PC-3 (cell line): Measurements from ENCODE around the gene TNFAIP8. TPM values are rescaled to one million over a fixed set of nuclear protein-coding genes. Genes with fewer than 3 reads are reported as not detected.
"Not testable (repeated sequence)": the region's sequence is repeated elsewhere in the genome, so short reads cannot be mapped to it uniquely, and the experiment has no call there.

Experiments used
- ATAC-seq: fragments of 200-7000 bp; cut with Tn5 transposase; 2 replicates; pipeline ENCODE4 v1.9.1; 2020; ENCODE audit warnings: mild to moderate bottlenecking, moderate library complexity
- BruUV-seq: library from RNA; stranded (reverse); fragments of 400-500 nt; replicated peaks from 2 replicates; lab custom pipeline; 2021; lab: Mats Ljungman, UMichigan
- CTCF ChIA-PET: fragments of 300-600 bp; sonication (Branson Sonifier 250); formaldehyde crosslinking; loops from one replicate; lab custom pipeline; 2022; ENCODE audit warnings: antibody characterized with exemption; lab: Charles Lee
- POLR2A ChIA-PET: fragments of 300-600 bp; sonication (Branson Sonifier 250); formaldehyde crosslinking; loops from one replicate; lab custom pipeline; 2022; ENCODE audit warnings: antibody characterized with exemption; ENCODE audit not compliant: unreplicated experiment; lab: Charles Lee
- DNase-seq: peaks from one replicate; pipeline ENCODE4 v3.0.0-alpha.2; 2015
- H2AFZ ChIP-seq: fragments of 300-600 bp; sonication (generic); 2 replicates; pipeline ENCODE4 v1.6.0; 2016; ENCODE audit warnings: antibody characterized with exemption, low read length
- H3F3A ChIP-seq: fragments of 300-600 bp; sonication (generic); one replicate; pipeline ENCODE4 v1.6.0; 2017; ENCODE audit warnings: antibody characterized with exemption, low read length, control low read depth, mild to moderate bottlenecking; ENCODE audit not compliant: unreplicated experiment
- H3K27ac ChIP-seq: fragments of 300-600 bp; sonication (generic); 2 replicates; pipeline ENCODE4 v1.5.1; 2016; ENCODE audit warnings: mild to moderate bottlenecking, low read length
- H3K27me3 ChIP-seq: fragments of 300-600 bp; sonication (generic); 2 replicates; pipeline ENCODE4 v1.6.1; 2016; ENCODE audit warnings: low read length, mixed read lengths
- H3K36me3 ChIP-seq: fragments of 300-600 bp; sonication (generic); 2 replicates; pipeline ENCODE4 v1.6.1; 2016; ENCODE audit warnings: low read depth, mixed run types, low read length, mixed read lengths
- H3K4me1 ChIP-seq: fragments of 300-600 bp; sonication (generic); 2 replicates; pipeline ENCODE4 v1.5.1; 2016; ENCODE audit warnings: low read length; ENCODE audit not compliant: insufficient read depth
- H3K4me2 ChIP-seq: fragments of 300-600 bp; sonication (generic); 2 replicates; pipeline ENCODE4 v1.6.0; 2016; ENCODE audit warnings: low read length
- H3K4me3 ChIP-seq: fragments of 300-600 bp; sonication (generic); 2 replicates; pipeline ENCODE4 v1.5.1; 2016; ENCODE audit warnings: mild to moderate bottlenecking, low read length, mixed read lengths
- H3K79me2 ChIP-seq: fragments of 300-600 bp; sonication (generic); 2 replicates; pipeline ENCODE4 v1.6.1; 2017; ENCODE audit warnings: low read length, mixed read lengths
- H3K9ac ChIP-seq: fragments of 300-600 bp; sonication (generic); 2 replicates; pipeline ENCODE4 v1.6.0; 2016; ENCODE audit warnings: mild to moderate bottlenecking, low read length
- H3K9me2 ChIP-seq: fragments of 300-600 bp; sonication (generic); replicated peaks from 2 replicates; pipeline ENCODE4 v1.6.1; 2016; ENCODE audit warnings: mixed run types, low read length, mixed read lengths
- H3K9me3 ChIP-seq: fragments of 300-600 bp; sonication (generic); 2 replicates; pipeline ENCODE4 v1.6.1; 2016; ENCODE audit warnings: low read length, mixed read lengths
- H4K20me1 ChIP-seq: fragments of 300-600 bp; sonication (generic); 2 replicates; pipeline ENCODE4 v1.6.1; 2016; ENCODE audit warnings: low read length, mixed read lengths
- CTCF ChIP-seq: fragments of 300-600 bp; sonication (generic); conservative IDR thresholded peaks from 2 replicates; pipeline ENCODE4 v1.5.1; 2017; ENCODE audit warnings: antibody characterized with exemption, low read depth, mild to moderate bottlenecking, low read length
- EZH2 ChIP-seq: fragments of 300-600 bp; sonication (generic); IDR thresholded peaks from one replicate; pipeline ENCODE4 v1.6.1; 2017; ENCODE audit warnings: antibody characterized with exemption, mild to moderate bottlenecking, low read length; ENCODE audit not compliant: unreplicated experiment
- EZH2phosphoT487 ChIP-seq: fragments of 300-600 bp; sonication (generic); IDR thresholded peaks from 2 replicates; pipeline ENCODE4 v1.6.1; 2018; ENCODE audit warnings: mild to moderate bottlenecking, antibody characterized with exemption, low read length, borderline replicate concordance
- intact Hi-C: fragments of 100-400 bp; cut with micrococcal nuclease; formaldehyde crosslinking; loops from 2 replicates; pipeline ENCODE4 v1.9.0; 2023
- total RNA-seq: library from RNA; depleted of rRNA; stranded (reverse); fragments of >200 nt; gene quantifications from 2 replicates; pipeline ENCODE4 v1.2.3, GENCODE V29; 2014

The TNFAIP8 gene
- total RNA-seq, 1 experiment from 2014 or later = 20.0 TPM

DNA sequence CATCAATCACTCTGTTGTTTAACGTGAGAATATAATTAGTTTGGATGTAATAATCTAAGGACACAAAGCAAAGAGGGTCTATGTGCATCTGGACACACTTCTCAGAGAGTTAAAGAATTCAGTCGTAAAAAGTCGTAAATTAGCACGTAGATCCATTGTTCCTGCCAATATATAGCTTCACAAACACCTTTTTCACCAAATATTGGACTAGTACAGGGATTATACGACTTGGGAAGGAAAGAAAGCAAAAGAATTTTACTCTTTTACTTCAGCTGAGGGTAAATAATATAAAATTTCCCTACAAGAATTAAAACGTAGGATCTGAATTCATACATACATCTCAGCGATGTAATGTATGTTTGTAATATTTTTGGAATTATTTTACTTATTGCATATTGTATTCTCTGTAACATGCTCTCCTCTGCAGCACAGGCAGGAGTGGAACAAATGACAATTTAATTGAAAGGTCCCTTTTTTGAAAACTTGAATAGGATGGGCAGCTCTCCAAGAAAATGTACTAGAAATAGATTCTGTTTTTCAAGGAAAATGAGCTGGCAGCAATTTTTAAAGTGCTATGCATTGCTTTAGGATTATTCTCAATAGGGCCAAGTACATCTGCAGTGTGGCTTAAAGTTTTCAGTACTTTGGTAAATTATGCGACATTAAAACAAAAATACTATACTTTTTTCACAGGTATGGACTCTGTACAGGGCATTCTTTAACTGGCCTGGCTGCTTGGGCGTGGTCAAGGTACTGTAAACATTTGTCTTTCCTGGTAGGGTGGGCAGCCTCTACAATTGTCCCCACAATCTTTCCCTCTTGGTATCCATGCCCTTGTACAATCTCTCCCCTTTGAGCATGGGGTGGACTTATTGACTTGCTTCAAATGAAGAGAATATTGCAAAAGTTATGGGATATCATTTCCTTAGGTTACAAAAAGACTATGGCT, 56.7 kb downstream of the TNFAIP8 start:
- Histone ChIP-seq H3K27ac (no peak overlapping the region), H3F3A (no peaks in the 10 kb centered on the region), H3K27me3 (no peaks in the 10 kb centered on the region), H2AFZ (peak overlapping the region; percentile 72), H3K4me3 (peak overlapping the region; percentile 68; the same call in 1 of the 2 replicates), H3K4me2 (peak overlapping the region; percentile 91), H3K9me3 (no peaks in the 10 kb centered on the region), H3K9ac (peak overlapping the region; percentile 70; the same call in 1 of the 2 replicates), H3K4me1 (peaks cover 20% of the 10 kb centered on the region), H4K20me1 (no peaks in the 10 kb centered on the region), H3K9me2 (no peaks in the 10 kb centered on the region), H3K79me2 (no peaks in the 10 kb centered on the region), H3K36me3 (no peaks in the 10 kb centered on the region)
- no peak for ATAC-seq
- BruUV-seq = no TSS peak
- TF ChIP-seq EZH2phosphoT487 (no peak), CTCF (no peak), EZH2 (no peak)
- intact Hi-C loops = loop anchor here (1.0 to 5.0 kb wide), 8 partner anchors 75 to 424 kb away; partner anchors contain the start of genes DMXL1 and DTWD2
- CTCF ChIA-PET = interaction anchor here (0.6 to 1.5 kb wide), 8 partner anchors 76 to 425 kb away, joined by 3 to 12 read pairs (median 3); partner anchors contain the start of genes DMXL1 and DTWD2
- DNase-seq = no peak
- POLR2A ChIA-PET = no interaction called here

GRCh38 chr5:119414124-119414734, 58.4 kb downstream of the TNFAIP8 start:
- H2AFZ ChIP-seq, H3K27me3 ChIP-seq, H4K20me1 ChIP-seq, DNase-seq, H3K9me2 ChIP-seq, H3K36me3 ChIP-seq, POLR2A ChIA-PET, BruUV-seq, H3F3A ChIP-seq, H3K4me2 ChIP-seq, H3K79me2 ChIP-seq, H3K9ac ChIP-seq, ATAC-seq, H3K4me3 ChIP-seq, H3K27ac ChIP-seq, CTCF ChIA-PET, H3K9me3 ChIP-seq: not testable (repeated sequence)
- intact Hi-C loops = loop anchor here (5.0 kb wide), 3 partner anchors 77 to 328 kb away; no protein-coding TSS in a partner anchor
- H3K4me1 ChIP-seq = peaks cover 35% of the 10 kb centered on the region

- CTCF ChIA-PET = no interaction called here
- no TSS peak for BruUV-seq
- Histone ChIP-seq H4K20me1 (no peaks in the 10 kb centered on the region), H3K4me3 (no peak overlapping the region), H3K79me2 (no peaks in the 10 kb centered on the region), H3F3A (no peaks in the 10 kb centered on the region), H3K9me3 (no peaks in the 10 kb centered on the region), H3K9me2 (no peaks in the 10 kb centered on the region), H3K27ac (no peak overlapping the region), H3K27me3 (no peaks in the 10 kb centered on the region), H3K4me2 (peak overlapping the region; percentile 39; the same call in 1 of the 2 replicates), H3K9ac (no peak overlapping the region), H2AFZ (no peak overlapping the region), H3K4me1 (peaks cover 28% of the 10 kb centered on the region), H3K36me3 (no peaks in the 10 kb centered on the region)
- TF ChIP-seq EZH2 (no peak), EZH2phosphoT487 (no peak), CTCF (no peak)
- no peak for ATAC-seq
- intact Hi-C loops = no loop called here
- peak; percentile 15 for DNase-seq
- POLR2A ChIA-PET = no interaction called here
Measured at GRCh38 chr5:119417891-119418605, 62.2 kb downstream of the TNFAIP8 start.
